ENCODE measurements around the gene RHBG. TPM values are rescaled to one million over a fixed set of nuclear protein-coding genes. Genes with fewer than 3 reads are reported as not detected.
"Not testable (repeated sequence)": the region's sequence is repeated elsewhere in the genome, so short reads cannot be mapped to it uniquely, and the experiment has no call there.

The RHBG gene
- total RNA-seq, 4 donors from 2014 or later: 0.23 to 1.6 (median 1.1) TPM

GRCh38 chr1:156360534-156360933 lies 8.5 kb upstream of the RHBG start:
- DNase-seq: no peak
- Histone ChIP-seq H3K36me3 (no peaks in the 10 kb centered on the region), H3K4me3 (no peak overlapping the region), H3K27me3 (peaks cover 0 to 59% (median 8%) of the 10 kb centered on the region in 4 donors), H3K4me1 (peaks cover 0 to 8% (median 4%) of the 10 kb centered on the region in 3 donors), H3K9me3 (no peaks in the 10 kb centered on the region), H3K27ac (no peak overlapping the region)
- no peak for TF ChIP-seq CTCF (IDR thresholded peaks at IDR 0.05)
- TF ChIP-seq POLR2A (IDR thresholded peaks at IDR 0.05): no peak
- 88 to 90% methylated on average over 10 to 11 of the region's 11 CpGs for WGBS, 2 donors
- intact Hi-C loops (cut with DNase I): no loop called here

DNA sequence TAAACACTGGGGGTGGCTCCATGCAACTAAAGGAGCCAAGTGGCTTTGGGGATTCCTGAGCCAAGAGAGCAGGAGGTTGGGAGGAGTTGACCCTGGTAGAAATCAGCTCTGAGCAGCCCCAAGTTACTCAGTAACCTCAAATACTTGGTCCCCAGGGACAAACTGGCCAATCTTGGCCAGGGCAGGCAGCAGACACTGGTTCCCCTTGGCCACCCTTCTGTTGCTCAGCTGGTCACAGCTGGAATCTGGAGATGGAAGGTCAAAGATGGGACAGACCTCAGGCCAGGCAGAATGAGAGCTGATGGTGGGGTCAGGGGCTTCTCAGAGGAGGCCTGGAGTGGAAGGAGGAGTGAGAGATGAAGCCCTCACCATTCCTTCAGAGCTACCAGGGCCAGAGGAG lies 3.3 kb upstream of the RHBG start:
- Histone ChIP-seq H3K27me3 (peaks cover 0 to 66% (median 0%) of the 10 kb centered on the region in 4 donors), H3K36me3 (no peaks in the 10 kb centered on the region), H3K4me1 (peaks cover 7 to 13% (median 7%) of the 10 kb centered on the region in 3 donors), H3K4me3 (no peak overlapping the region), H3K9me3 (no peaks in the 10 kb centered on the region), H3K27ac (no peak overlapping the region)
- intact Hi-C loops (cut with DNase I): no loop called here
- no peak for TF ChIP-seq POLR2A (IDR thresholded peaks at IDR 0.05)
- TF ChIP-seq CTCF (IDR thresholded peaks at IDR 0.05): no peak
- DNase-seq: no peak

DNA sequence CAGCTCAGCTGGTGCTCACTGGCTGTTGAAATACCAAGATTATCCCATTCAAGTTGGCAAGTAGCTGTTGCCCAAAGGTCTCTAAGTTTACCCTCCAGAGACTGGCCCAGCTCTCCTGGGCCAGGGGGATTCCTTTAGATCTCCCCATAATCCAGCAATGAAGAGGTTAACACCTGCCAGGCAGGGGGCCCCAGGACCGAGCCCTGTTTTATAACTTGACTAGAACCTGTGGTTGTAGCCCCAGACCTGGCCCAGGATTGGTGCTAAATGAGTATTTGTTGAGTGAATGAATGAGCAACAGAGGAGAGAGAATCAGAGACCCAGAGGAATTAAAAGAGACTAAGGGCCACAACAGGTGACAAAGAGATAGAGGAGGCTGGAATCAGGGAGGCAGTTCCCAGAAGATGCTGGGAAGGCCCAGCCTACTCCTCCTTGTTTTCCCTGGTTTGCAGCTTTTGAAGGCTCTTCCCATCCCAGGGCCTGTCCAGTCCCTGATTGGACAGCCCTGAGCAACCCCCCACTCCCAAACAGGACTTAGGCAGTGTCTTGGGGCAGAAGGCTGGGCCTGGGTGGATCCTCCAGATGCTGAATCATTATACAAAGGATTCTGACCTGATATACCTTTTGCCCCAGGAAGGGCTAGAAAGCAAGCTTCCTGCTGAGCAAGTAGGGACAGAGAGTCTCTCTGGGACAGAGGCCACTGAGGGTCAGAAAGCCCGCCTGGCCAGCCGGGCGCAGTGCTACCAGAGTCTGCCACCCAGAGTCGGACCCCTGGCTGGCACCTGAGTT lies 2.4 kb upstream of the RHBG start:
- H3K27me3 ChIP-seq: peaks cover 0 to 74% (median 0%) of the 10 kb centered on the region in 4 donors
- H3K27ac ChIP-seq: peak overlapping the region in 2 of 4 donors; percentile 55
- intact Hi-C loops (cut with DNase I): no loop called here
- 70 to 78% methylated on average over 1 to 2 of the region's 5 CpGs for WGBS, 2 donors
- no peaks in the 10 kb centered on the region for H3K9me3 ChIP-seq
- TF ChIP-seq POLR2A (IDR thresholded peaks at IDR 0.05) (no peak), CTCF (IDR thresholded peaks at IDR 0.05) (no peak)
- no peaks in the 10 kb centered on the region for H3K36me3 ChIP-seq
- DNase-seq: no peak
- peaks cover 7 to 13% (median 7%) of the 10 kb centered on the region in 3 donors for H3K4me1 ChIP-seq
- no peak overlapping the region for H3K4me3 ChIP-seq

- Histone ChIP-seq H3K27me3 (peaks cover 0 to 84% (median 0%) of the 10 kb centered on the region in 4 donors), H3K9me3 (no peaks in the 10 kb centered on the region), H3K4me1 (peaks cover 7 to 13% (median 7%) of the 10 kb centered on the region in 3 donors), H3K36me3 (no peaks in the 10 kb centered on the region), H3K4me3 (no peak overlapping the region), H3K27ac (peak overlapping the region in 2 of 4 donors; percentile 55)
- 77 to 83% methylated on average over 5 to 6 of the region's 9 CpGs for WGBS, 2 donors
- intact Hi-C loops (cut with DNase I): no loop called here
- TF ChIP-seq CTCF (IDR thresholded peaks at IDR 0.05) (no peak), POLR2A (IDR thresholded peaks at IDR 0.05) (no peak)
- DNase-seq: no peak
These were observed 1.4 kb upstream of the RHBG start for GRCh38 chr1:156367383-156368156.

DNA sequence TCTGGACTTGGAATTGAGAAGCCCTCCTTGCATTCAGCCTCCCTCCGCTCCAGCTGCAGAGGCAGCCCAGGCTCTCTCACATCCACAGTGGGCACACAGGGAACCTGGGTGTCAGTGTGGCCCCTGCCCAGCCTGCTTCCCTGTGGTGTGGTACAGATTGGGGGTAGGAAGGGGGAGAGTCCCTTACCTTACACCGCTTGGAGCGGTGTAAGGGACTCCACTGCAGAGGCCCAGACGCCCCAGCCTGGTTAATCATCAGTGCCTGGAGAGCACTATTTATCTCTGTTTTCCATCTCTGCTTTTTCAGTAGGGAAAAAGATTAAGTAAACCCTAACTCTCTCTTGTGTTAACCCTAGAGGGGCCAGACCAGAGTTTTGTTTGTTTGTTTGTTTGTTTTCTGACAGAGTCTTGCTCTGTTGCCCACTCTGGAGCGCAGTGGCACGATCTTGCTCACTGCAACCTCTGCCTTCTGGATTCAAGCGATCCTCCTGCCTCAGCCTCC lies 803 bp upstream of the RHBG start:
- peaks cover 0 to 88% (median 0%) of the 10 kb centered on the region in 4 donors for H3K27me3 ChIP-seq
- no peak for TF ChIP-seq CTCF (IDR thresholded peaks at IDR 0.05)
- TF ChIP-seq POLR2A (IDR thresholded peaks at IDR 0.05): no peak
- 80 to 81% methylated on average over 5 to 6 of the region's 7 CpGs for WGBS, 2 donors

DNA sequence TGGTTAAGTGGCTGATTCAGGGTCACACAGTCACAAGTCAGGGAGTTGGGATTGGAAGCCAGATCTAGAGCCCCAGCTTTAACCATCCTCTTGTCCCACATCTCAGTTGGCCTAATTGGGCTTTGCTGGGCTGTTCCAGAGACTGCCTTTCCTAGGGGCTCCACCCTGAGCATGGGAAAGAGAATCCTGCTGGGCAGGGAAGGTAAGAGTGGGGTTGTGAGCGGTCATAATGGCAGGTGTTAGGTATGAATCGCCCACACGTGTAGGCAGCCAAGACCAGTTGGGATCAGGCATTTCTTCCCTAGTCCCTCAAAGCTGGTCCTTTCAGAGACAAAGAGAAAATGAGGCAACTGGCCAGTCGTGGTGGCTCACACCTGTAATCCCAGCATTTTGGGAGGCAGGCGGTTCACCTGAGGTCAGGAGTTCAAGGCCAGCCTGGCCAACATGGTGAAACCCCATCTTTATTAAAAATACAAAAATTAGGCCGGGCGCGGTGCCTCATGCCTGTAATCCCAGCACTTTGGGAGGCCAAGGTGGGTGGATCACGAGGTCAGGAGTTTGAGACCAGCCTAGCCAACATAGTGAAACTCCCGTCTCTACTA lies 775 bp downstream of the RHBG start:
- 80 to 83% methylated on average over 8 to 10 of the region's 10 CpGs for WGBS, 2 donors
- H3K9me3 ChIP-seq; H3K27ac ChIP-seq; intact Hi-C loops (cut with DNase I); DNase-seq; H3K36me3 ChIP-seq: not testable (repeated sequence)
- Histone ChIP-seq H3K27me3 (peaks cover 0 to 90% (median 0%) of the 10 kb centered on the region in 4 donors), H3K4me1 (peaks cover 7 to 13% (median 7%) of the 10 kb centered on the region in 3 donors), H3K4me3 (peak overlapping the region; percentile 38 to 68 (median 52))

More for the DNA sequence above, 803 bp upstream of the RHBG start:
- H3K4me1 ChIP-seq: peaks cover 7 to 13% (median 7%) of the 10 kb centered on the region in 3 donors
- no peaks in the 10 kb centered on the region for H3K9me3 ChIP-seq
- no peaks in the 10 kb centered on the region for H3K36me3 ChIP-seq
- no peak overlapping the region for H3K4me3 ChIP-seq
- DNase-seq: no peak
- no peak overlapping the region for H3K27ac ChIP-seq
- intact Hi-C loops (cut with DNase I): no loop called here
